ENCODE results near the gene TIMP4.

TIMP4 gene

DNA sequence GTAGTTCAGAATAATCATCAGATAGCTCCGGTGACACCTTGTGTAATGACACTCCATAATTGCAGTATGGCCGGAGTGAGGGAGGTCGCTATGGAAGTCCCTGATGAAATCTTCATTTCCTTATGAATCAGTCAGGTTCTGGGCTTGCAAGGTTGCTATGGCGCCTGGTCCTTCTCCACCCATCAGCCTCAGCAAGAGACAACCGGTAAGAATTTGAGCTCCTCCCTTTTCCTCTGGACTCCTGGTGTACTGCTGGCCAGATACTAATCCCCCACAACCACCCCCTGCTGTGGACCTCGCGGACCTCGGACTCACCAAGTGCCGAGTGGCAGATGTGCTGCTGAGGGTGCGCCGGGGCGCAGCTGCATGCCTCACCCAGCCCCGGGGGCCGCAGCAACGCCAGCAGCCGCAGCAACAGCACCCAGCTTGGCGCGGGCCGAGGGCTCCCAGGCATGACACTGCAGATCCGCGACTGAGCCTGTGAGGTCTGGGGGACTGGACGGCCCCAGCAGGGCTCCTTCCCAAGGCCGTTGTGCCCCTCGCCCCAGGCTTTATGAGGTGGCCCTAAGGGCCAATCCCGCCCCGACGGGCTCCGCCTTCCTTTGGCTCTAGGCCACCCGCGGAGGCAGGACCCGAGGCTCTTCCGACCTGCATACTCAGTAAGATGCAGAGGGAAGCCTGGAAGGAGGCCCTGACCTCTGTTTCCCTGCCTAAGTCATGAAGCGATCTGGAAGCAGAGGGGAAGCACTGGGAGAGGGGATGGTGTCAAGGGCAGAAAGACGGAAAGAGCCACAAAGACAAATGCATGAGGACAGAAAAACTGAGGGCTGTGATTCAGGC is at the start of gene TIMP4:
Gene TIMP4 (minus strand): TSS at position 526 of the 840 bp plus-strand sequence. CDS start 72 bp downstream, at position 454.
- DNase-seq (ENCODE audit: low spot score) = no peak

DNA sequence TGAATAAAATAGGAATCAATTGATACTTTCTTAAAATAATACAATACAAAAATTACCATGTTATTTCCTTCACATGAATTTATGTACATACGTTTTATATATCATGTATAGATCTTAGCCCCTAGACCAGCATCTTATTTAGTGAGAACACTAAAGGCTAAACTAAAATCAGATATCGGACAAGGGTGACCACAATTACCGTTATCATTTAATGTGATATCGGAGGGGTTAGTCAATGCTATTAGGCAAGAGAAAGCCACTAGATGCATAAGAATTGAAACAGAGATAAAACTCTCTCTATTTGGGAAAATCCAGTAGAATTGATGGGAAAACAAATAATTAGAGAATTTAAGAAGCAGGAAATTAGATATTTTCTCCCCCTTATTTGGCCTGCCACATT is 46.5 kb upstream of the TIMP4 start:
- no peak for DNase-seq (ENCODE audit: low spot score)

DNA sequence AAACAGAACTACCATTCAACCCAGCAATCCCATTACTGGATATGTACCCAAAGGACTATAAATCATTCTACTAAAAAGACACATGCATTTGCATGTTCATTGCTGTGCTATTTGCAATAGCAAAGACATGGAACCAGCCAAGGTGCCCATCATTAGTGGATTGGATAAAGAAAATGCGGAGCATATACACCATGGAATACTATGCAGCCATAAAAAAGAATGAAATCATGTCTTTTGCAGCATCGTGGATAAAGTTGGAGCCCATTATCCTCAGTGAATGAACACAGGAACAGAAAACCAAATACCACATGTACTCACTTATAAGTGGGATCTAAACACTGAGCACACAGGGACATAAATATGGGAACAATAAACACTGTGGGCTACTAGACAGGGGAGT is 43.1 kb upstream of the TIMP4 start:
- DNase-seq (ENCODE audit: low spot score) = no peak

DNA sequence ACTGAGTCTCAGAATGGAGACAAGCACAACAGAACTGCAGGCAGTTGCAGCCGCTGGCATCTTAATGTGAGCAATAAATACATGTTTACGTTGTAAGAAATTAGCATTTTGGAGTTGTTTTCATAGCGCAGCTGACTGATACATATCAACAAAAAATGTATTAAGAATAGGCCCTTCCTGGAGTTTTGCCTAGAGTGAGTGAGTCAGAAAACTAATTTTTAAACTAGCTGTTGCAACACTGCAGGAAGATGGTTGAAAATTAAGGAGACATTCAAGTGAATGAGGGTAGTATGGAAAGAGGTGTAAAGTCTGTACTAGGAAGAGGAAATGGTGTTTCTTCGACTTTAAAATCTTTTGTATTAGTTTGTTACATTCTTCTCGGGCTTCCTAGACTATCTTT is 39.6 kb upstream of the TIMP4 start:
- DNase-seq (ENCODE audit: low spot score) = no peak

DNA sequence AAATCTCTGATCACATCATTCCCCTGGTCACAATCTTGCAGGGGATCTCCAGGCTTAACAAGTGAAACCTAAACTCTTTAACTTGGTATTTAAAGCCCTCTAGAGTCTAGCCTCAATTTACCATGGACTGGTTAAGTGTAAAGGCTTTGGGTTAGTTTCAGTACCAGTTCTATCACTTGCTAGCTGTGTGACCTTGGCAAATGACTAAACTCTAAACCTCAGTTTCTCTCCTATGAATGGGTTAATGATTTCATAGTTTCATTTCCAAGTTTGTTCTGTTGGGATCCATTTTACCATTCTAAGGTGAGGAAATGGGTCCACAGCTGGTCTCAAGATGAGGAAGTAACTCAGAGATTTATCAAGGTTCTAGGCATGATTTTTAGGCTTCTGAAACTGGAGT is 38.8 kb upstream of the TIMP4 start:
- no peak for DNase-seq (ENCODE audit: low spot score)

DNA sequence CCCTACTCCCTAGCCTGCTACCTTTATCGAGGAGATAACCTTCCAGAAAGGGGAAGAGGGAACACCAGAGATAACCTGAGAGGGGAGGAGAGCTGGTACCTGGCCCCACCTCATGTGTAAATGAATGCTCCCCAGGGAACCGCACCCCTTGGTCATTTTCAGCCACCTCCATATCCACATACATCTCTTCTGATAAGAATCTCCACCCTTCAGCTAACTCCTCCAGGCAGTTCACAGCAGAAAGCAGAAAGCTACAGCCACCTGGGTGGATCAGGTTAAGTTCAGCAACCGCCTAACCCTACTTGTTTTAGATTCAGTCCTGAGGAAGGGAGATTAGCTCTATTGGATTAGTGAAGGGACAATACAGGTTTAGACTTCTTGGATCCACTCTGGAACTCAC is 38.0 kb upstream of the TIMP4 start:
- DNase-seq (ENCODE audit: low spot score) = no peak

DNA sequence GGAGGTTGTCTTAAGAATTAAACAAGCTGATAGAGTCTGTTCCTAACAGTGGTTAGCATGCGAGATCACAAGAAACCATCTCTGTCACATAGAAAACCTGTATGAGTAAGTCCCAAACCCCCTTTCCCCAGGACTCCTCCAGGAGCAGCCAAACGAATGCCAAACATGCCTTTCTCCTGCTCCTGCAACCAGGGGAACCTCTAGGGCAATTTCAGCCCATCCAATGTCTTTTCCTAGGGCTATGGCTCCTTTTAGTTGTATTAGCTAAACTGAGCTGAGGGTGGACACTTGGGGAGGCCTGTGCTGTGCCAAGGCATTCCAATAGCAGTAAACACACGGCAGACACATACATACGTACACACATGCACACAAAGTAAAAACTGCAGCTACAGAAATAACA is 36.5 kb upstream of the TIMP4 start:
- no peak for DNase-seq (ENCODE audit: low spot score)

DNA sequence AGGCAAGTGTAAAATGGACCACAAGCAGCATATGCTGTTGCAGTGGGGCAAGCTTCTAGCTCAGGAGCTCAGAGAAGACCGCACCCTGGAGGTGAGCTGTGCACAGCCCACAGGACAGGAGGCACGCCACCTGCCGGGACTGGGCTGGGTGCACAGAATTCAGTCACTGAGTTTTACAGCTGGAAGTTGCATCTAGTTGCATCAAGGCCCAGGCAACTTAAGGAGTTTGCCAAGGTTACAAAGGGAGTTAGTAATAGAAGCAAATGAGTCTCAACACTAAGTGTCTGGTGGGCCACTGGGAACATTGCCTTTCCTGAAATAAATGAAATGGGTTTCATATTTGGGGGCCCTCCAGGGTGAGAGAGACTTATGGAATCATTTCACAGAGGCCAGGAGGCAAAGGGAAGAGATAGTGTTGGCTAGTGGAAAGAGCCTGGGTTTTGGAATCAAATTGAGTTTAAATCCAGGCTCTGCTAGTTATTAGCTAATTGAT is 36.0 kb upstream of the TIMP4 start:
- DNase-seq (ENCODE audit: low spot score) = peak; percentile 64

DNA sequence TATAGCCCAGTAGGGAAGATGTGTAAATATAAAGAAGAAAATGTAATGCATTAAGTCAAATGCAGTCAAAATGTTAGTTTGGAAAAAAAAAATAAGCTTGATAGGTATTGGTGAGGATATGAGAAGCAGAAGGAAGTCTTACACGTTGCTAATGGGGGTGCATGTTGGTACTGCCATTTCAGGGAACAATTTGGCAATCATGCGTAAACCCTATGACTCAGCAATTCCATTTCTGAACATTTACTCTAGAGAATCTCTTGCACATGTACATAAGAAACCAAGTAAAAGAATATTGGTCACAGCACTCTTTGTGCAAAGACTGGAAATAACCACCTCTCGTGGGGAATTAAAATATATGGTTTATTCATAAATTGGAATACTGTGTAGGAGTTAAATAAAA is 35.5 kb upstream of the TIMP4 start:
- DNase-seq (ENCODE audit: low spot score) = no peak

DNA sequence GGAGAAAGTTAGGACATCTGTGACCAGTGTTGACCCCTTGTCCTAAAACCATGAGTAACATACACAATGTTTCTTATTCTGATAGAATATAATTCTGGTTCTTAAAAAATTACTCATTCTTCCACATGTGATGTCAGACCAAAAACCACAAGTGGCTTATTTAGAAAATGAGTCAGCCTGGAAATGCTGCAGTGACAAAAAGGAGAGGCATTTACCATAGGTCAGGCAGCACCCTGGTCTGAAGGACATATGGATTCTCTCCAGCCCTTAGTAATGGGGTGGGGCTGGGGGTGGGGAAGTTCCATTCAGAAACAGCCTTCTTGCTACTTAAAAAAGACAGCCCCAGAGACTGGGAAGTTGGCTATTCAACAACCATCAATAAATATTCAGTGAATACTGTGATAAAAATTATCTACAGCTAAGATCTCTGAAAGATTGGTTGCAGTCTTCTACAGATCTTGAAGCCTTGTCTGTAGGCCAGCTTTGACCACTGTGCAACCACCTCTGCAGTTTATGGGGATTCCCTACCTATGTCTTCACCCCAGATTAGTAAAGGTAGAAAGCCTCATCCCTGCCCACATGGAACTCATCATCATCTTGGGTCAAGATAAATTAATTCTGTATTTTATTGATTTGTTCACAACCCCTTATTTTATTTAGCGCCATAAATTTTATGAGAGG is 34.9 kb upstream of the TIMP4 start:
- no peak for DNase-seq (ENCODE audit: low spot score)

DNA sequence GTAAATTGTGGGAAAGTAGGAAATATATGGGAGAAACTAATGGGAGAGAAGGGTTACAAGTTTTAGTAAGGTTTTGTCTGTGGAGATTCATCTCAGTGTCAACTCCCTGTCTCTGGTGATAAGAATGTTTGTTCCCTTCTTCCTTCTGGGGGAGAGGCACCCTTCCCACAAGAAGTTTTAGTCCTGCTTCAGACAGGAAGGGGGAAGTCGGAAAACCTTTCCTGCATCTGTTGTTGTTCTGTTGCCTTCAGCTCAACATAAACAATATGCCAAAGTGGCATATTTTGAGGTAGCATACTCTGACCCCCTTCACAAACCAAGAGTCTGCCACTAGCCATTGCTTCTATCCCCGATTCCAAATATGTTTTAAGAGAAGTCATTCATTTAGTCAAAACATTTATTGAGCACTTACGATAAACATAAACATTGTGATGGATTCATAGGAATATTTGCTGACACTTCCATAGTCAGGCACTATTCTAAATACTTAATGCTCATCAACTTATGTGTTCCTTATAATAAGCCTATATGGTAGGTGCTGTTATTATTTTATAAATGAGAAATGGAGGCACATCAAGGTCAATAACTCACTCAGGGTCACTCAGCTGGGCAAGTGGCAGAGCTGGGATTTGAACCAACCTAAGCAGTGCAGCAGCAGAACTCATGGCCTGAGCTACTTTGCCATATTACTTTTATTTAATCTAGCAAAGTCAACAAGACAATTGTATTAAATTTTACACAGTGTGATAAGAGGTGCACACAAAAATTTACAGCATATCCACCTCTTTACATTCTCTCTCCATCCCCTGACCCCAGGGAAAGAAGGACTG is 34.2 kb upstream of the TIMP4 start:
- no peak for DNase-seq (ENCODE audit: low spot score)

DNA sequence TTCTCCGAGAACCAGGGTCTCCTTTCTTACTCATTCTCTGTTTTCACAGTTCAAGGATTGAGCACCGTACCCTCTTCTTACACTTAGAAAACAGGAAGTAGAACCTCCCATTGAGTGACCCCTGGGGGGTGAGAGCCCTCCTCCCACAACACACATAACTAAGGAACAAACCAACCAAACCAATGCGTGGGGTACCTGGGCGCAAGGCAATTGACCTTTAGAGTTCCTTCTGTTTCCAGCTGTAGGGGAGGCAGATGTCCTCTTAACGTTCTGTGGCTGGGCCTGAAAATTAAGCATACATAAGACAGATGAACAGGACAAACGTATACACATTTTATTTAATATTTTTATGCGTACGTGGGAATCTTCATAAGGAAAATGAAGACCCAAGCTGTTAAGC is 33.5 kb upstream of the TIMP4 start:
- DNase-seq (ENCODE audit: low spot score) = no peak

DNA sequence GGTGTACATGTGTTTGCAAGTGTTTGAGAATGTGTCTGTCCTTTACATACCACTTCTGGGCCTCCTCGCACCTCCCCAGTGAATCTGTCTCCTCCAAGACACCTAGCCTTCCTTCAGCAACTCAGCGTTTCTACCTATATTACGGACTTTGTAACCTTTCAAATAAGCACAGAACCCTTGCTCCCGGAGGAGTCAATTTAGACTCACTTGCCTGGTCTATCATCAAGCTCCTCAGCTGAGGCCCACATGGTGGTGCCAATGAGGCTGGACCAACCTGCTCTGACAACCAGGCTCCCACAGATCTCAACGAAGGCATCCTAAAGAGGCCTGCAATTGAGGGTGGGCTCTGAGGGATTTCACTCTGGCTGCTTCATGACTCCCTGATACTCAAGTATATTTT is 32.8 kb upstream of the TIMP4 start:
- DNase-seq (ENCODE audit: low spot score) = no peak

DNA sequence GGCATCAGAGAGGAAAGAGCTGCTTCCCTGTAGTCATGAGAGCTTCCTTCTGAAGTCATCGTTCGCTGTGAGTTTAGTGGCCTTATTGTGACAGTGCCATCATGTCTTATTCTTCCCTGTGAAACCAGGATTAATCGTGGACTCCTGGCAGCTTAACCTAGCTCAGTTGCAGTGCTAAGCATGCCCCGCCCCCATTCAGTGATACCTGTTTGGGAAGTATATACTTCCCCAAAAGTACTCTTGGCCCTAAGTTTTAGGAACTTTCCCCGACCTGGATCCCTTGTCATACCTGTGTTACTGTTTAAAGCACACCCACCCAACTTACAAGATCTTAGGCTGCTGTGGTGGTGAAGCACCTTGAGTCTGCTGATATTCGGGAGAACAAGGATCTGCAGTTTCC is 32.1 kb upstream of the TIMP4 start:
- DNase-seq (ENCODE audit: low spot score) = no peak

DNA sequence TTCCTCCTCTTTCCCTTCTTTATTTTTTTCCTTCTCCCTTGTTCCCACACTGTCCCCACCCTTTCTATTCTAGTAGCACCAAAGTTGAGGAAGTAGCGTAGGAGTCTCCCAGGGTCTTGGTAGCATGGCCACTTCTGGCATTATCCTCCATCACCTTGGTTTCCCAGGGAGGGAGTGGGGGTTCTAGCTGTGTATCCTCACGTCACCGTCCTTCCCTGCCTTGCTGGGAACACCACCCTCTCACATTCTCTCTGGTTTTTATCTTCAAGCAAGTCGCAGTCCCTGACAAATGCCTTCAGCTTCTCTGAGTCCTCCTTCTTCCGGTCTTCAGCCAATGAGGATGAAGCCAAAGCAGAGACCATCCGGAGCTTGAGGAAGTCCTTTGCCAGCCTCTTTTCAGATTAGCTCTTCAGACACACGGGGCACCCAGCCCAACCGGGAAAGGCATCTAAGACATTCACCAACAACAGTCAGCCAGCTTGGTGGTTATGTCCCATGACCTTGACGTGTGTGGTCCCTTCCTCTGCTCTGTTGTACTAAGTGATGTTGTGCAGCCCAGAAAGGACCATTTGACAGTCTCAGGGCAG is 31.6 kb upstream of the TIMP4 start:
- DNase-seq (ENCODE audit: low spot score) = no peak

DNA sequence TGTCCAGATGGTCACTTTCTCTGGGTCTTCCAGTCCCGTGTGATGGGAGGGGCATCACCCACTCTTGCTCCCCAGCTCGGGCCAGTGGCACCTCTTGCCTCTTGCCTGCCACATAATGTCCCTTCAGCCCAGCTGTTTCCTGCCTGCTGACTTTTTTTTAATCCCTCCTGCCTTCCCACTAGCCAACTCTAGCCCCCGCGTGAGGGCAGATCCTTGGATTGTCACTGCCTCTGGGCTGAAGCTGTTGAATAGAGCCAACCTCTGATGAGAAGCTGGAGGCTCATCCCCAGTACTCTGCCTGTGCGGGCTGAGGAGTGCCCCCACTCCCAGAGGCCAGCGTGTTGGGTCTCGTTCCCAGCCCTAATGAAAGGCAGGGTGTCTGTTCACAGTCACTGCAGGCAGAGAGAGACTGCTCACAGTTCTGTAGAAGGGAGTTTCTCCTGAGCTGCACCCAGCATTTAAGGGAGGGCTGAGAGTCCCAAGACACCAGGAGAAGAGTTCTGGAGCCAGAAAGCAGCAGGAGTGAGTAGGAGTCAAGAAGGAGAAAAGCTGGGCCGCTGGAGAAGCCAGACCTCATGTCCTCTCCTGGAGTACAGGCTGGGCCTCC is 30.1 kb upstream of the TIMP4 start:
- DNase-seq (ENCODE audit: low spot score) = no peak

DNA sequence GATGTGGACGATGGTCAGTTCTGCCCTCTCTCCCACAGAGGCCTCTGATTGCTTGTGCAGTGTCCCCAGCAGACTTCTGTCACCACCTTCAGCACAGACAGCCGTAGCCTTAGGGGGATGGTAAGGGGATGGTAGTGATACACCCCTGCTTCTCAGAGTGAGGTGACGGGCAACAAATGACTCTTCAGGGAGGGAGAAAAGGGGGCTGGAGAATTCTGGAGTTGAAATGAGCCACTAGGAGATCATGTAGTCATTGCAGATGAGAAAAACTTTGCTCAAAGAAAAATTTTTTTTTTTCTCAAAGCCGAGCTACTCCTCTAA is 29.6 kb upstream of the TIMP4 start:
- DNase-seq (ENCODE audit: low spot score) = no peak

DNA sequence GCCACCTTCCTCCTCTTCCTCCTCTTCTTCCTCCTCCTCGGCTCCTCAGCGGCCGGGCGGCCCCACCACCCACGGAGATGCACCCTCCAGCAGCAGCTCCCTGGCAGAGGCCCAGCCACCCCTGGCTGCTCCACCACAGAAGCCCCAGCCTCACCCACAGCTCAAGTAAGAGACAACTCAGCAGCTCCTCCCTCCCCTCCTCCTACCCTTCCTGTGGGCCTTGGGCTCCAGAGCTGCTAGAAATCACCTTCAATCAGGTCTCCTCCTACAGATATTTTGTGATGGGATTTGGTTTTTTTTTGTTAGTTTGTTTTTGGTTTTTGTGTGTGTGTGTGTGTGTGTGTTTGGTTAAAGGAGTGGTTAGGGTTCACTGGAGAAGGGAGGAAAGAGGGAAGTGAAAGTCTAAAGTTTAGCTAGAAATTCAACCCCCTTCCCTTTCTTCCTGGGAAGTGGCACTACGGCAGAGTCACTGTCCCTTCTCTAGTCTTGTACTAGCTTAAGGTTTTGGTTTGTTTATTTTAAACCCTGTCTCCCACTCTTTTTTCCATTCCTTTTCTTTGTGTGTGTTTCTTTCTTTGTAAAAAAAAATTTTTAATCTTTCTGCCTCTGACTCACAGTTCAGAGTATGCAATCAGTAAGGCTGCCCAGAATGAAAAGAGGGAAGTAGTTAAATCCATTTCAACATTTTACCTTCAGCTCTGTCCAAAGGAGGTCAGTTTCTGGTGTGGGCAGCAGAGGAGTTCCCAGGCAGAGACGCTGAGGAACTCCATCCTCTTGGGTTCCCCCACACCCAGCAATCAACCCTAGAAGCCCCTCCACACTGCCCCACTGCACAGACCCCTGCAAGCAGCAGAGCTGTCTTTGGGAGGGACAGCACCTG is 29.0 kb upstream of the TIMP4 start:
- DNase-seq (ENCODE audit: low spot score) = peak; percentile 60

DNA sequence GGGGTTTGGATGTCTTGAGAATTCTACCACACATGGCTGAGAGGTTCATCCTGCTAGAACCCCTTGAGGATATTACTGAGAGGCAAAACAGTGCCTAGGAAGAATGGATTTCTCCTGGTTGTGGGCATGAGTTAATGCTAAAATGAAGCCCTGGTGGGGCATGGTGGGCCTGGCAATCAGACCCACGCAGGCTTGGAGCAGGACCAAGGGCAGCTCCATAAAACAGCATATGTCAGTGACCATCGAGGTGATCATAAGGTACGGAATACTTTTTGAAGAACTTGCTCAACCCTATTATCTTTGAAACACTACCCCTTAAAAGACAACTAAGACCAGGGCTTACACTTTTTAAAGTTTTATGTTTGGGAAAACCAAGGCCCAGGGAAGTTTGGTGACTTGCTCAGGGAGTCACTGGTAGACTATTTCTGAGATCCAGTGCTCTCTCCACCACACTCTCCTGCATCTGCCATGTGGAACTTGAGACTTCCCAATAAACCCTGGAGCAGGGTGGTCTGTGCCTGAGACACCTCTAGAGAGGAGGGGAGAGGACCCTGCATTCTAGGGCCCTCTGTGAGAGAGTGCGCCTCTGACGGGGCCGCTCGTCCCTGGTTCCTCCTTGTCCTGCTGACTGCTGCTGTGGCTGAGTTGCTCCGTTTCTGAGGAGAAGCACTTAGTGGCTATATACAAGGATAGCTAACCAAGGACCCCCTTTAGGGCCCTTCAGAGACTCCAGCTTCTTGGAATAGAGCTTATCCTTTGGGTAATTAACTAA is 28.0 kb upstream of the TIMP4 start:
- no peak for DNase-seq (ENCODE audit: low spot score)

DNA sequence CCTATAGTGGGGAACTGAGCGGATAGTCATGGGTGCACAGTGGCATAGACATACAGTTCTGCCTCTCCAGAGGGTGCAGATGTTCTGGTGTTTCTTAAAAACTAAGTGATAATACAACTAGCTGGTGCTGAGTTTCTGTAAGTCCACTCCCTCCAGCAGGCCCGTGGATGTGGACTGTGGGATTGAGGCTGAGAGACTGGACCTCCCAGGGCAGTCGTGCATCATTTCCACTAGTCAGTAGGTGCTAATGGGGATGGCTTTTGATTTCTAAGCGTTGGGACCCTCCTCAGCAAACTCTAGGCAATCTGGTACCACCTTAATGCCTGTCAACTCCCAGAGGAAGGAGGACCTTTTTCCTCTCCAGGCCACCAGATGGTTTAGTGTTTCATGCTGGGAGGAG is 27.3 kb upstream of the TIMP4 start:
- DNase-seq (ENCODE audit: low spot score) = no peak
